ENCODE data around the gene MINDY4.

Gene MINDY4

DNA sequence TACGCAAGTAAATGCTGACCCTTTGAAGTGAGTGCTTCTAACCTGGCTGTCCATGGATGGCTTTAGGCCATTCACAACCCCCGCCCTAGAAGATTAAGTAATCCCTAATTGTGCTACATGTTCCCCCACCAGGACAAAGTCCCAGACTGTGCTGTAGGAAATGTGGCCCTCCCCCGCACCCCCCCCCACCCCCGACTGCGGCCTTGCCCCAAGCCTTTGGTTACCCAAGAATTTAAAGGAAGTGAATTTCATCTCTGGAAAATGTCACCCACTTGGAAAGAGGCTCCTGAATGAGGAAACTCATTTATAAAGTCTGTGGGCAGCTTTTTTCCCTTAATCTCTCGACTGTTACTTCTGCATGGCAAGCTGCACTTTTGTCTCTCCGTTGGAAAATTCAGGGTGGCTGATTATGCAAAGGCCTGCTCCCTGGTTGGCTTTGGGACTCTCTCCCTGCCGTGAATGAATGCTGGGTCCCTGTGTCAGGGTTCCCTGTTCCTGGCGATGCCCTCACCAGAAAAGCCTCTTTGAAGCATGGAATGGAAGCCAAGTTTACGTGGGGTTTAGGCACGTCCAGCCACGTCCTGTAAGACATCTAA lies 109.0 kb downstream of the MINDY4 start:
- H3K4me3 ChIP-seq (ENCODE audit: low read length), result no peak overlapping the region
- DNase-seq (ENCODE audit: low read depth, low spot score), result no peak

DNA sequence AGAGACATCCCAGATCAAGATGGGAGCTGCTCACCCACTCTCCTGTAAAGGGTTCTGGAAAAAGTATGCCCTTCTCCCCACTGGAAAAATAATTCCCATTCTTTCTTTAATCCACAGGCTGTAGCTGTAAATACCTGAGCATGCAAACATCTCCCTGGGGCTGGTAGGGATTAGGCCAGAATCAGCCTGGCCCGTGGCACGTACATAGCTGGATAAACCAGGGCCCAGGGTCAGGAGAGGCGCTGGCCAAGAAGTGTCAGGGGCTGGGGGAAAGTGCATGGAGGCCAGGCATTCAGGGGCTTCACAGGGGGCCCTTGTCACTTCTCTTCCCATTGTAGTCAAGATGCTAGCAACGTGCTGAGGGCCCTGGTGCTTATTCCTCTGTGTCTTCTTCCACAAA lies 109.7 kb downstream of the MINDY4 start:
- DNase-seq (ENCODE audit: low read depth, low spot score), result no peak
- H3K4me3 ChIP-seq (ENCODE audit: low read length), result no peak overlapping the region

DNA sequence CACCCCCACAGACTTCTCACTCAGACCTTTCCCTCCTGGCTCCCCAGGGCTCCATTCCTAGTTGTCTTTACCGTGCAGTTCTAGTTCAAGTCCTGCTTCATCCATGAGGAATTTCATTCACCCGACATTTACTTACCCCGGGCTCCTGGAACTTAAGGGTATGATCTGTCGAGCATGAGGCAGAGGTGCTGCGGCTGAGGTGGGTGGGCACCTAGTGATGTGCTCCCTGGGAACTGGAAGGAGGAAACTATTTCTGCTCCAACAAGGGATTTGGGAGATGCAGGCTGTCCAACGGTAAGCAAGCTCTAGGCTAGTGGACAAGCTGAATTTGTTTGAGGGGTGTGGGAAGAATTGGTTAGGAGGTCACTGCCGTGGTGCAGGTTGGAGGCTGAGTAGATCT lies 110.2 kb downstream of the MINDY4 start:
- no peak for DNase-seq (ENCODE audit: low read depth, low spot score)
- H3K4me3 ChIP-seq (ENCODE audit: low read length), result no peak overlapping the region

DNA sequence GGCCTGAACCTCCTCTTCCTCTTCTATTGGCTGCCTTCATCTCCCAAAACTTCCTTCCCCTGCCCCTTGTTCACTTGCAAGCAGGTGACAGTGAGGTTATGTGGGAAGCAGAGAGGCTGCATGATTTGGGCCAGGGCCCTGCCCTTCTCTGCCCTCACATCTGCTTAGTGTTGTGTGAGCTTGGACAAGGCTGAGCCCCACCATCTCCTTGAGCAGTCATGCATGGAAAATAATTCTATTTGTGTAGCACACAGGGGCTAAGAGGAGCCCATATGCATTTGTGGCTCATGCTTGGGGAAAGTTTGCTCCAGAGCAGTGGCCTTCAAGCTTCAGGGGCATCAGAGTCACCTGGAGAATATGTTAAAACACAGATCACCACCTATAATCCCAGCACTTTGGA lies 113.7 kb downstream of the MINDY4 start:
- DNase-seq (ENCODE audit: low read depth, low spot score), result no peak
- no peak overlapping the region for H3K4me3 ChIP-seq (ENCODE audit: low read length)

DNA sequence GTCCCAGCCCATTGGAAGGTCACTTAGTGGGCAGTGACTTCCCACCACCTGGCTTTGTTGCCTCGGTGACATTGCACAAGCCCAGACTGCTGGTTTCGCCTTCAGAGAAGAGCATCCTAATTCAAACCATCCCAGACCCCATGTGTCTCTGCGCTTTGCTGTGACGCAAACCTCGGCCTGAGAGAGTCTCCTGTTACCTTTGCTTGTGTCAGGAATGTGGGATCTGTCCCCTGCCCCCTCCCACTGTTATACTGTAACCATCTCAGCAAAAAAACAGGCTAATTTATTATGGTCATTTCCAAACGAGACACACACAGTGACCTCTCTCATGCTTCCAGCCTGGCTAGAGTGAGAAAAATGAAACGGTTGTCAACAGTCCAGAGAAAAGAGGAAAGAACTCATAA lies 115.4 kb downstream of the MINDY4 start:
- no peak overlapping the region for H3K4me3 ChIP-seq (ENCODE audit: low read length)
- no peak for DNase-seq (ENCODE audit: low read depth, low spot score)

DNA sequence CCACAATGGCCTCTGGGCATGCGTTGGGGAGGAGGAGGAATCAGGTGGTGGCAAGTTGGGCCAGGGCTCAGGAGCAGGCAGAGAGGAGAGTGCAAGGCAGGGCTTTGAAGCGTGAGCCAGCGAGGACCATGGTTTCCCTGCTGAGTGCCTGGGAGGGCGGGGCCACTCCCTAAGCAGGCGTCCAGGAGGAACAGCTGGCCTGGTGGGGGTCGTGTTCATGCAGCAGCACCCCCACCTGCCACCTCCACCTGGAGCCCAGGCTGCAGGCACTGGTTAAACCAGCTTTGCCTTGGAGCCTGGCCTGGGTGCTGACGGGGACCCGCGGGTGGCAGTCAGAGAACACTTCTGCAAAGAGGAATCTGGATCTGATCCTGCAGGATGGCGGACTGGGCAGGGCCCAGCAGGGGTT lies 116.3 kb downstream of the MINDY4 start:
- no peak for DNase-seq (ENCODE audit: low read depth, low spot score)
- no peak overlapping the region for H3K4me3 ChIP-seq (ENCODE audit: low read length)

DNA sequence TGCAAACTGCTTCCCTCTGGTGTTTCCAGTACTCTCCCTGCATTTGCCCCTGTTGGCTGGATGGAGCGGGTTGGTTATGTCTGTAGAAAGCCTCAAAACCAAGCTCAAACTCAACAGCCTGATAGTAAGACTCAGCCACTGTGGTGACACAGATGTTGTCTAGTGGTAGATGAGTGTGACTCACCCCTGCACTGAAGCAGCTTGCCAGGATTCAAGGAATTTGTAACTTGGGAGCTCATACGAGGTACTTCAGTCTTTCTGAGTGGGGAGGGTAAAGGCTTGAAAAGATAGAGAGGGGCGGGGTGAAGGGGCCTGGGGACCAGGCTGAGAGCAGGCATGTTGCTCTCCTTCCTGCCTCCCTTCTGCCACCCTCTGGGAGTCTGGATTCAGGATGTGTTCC lies 117.5 kb downstream of the MINDY4 start:
- DNase-seq (ENCODE audit: low read depth, low spot score), result no peak
- no peak overlapping the region for H3K4me3 ChIP-seq (ENCODE audit: low read length)

DNA sequence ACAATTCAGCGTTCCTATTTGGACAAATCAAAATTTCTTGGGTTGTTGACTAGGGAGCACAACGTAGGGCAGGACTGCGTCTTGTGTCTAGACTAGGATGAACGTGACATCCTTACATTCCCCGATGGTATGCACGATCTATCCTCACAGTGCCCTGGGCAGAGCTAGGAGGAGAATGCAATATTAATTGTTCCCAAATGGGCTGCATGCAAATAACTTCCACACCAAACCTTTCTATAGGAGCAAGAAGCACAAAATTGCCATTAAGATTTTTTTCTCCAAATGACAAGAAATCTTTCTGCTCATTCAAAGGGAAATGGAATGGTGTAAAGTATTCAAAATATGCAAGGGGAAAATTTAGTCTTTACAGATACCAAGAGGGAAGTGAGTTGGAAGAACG lies 119.0 kb downstream of the MINDY4 start:
- no peak overlapping the region for H3K4me3 ChIP-seq (ENCODE audit: low read length)
- DNase-seq (ENCODE audit: low read depth, low spot score), result no peak

DNA sequence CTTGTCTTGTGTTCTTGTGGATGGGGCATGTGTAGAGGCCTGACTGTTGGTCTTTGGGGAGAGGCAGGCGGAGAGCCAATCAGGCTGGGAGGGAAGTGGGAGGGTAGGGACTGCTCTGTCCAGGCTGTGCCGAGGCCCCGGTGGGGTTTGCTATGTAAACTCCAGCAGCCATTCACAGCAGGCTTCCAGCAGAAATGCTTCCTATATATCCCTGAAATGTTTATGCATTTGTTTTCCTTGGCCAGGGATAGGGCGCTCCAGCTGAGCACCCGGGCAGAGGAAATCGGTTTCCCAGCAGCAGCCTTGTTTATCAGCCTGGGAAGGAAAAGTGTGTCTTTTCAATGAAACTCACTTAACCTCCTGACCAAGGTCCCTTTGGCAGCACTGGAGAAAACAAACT lies 122.1 kb downstream of the MINDY4 start:
- DNase-seq (ENCODE audit: low read depth, low spot score), result no peak
- no peak overlapping the region for H3K4me3 ChIP-seq (ENCODE audit: low read length)

DNA sequence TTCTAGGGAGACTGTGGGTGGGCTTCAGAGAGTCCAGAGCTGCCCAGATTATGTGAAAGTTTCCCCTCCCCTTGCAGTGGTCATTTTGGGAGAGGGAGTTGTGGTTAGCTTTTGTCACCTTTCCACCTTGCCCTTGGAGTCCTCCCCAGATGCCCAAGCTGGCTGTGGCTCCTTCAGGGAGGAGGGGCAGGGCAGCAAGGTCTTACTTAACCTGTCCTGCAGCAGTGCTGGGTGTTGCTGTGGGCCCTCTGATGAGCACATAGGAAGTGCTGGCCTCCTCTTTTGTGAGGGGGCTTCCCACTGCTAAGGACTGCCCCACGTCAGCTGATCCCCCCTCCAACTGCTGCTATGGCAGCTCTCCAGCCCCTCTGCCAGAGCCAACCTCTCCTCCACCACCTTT lies 122.8 kb downstream of the MINDY4 start:
- no peak for DNase-seq (ENCODE audit: low read depth, low spot score)
- H3K4me3 ChIP-seq (ENCODE audit: low read length), result no peak overlapping the region

DNA sequence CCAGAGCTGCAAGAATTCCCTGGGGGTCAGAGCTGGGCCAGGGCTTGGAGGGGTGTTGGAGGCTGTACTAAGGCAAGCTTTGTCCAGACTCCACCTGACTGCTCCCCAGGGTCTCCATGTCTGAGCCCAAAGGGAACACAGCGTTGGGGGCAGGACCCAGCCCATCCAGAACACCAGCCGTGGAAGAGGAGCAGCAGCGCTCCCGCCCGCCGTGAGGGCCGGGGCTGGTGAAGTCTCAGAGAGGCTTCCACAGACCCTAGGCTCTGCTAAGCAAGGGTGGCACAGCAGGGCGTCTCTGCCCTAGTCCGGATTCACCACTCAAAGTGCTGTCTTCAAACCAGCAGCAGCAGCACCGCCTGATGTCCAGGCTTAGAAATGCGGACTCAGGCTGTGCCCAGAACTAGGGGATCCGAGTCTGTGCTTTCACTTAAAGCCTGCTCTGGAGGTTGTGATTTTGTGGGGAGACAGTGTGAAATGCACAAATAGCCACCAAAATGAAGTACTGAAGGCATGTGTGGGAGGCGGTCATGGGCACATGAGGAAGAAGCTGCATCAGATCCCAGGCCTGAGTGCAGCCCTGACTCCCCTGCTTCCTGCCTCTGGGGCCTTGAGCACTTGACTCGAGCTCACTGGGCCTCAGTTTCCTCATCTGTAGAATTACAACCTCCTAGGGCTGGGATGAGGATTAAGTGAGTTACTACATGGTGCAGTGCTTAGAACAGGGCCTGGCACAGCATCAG lies 123.8 kb downstream of the MINDY4 start:
- no peak for DNase-seq (ENCODE audit: low read depth, low spot score)
- no peak overlapping the region for H3K4me3 ChIP-seq (ENCODE audit: low read length)

DNA sequence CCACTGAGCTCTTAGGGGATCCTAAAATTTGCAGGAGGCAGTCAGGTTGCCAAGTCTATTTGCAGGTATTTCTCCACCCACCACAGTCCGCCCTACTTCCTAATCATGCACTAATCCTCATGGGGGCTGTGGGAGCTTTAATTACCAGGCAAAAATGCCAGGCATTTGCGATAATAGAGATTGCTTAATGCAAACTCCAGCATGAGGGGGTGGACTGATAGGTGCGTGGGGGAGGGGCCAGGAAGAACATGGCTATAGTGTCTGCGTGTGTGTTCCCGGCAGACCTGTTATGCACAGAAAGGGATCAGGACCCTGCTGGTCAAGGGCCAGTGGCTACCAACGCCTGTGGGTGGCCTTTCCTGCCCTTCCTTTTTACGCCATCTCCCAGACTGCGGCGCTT lies 124.8 kb downstream of the MINDY4 start:
- DNase-seq (ENCODE audit: low read depth, low spot score), result no peak
- no peak overlapping the region for H3K4me3 ChIP-seq (ENCODE audit: low read length)

DNA sequence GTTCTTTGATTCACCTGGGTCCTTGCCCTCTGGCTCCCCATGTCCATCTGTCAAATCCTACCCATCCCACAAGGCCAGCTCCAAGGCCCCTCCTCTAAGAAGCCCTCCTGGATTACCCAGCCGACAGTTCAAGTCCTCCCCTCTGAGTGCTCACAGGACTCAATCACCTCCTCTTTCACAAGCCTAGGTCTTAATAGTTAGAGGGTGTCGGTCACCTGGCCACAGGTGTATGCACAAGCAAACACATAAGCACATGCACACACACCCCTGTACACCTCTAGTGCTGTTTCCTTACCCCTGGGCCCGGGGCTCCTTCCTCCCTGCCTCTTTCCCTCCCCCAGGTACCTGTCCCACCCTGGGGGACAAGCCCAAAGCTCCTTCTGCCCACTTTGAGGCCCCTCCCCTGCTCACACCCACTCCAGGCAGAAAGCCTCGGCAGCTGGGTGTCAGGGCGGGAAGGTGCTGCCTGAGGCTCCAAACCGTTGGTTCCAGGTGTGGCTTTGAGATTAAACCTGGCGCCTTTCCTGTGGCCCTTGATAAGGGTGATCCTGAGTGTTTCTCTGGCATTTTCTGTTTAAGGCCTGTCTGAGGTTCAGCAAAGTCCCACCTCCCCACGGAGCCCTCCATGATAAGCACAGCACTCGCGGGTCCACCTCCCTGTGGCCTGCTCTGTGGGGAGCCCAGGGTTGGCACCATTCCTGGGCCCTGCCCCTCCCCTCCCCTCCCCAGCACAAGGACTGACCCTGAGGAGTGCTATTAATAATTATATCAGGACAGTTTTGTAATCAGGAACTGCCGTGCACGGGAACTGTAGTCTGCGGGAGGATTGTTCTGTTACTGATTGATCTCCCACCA lies 125.8 kb downstream of the MINDY4 start:
- no peak for DNase-seq (ENCODE audit: low read depth, low spot score)
- no peak overlapping the region for H3K4me3 ChIP-seq (ENCODE audit: low read length)

DNA sequence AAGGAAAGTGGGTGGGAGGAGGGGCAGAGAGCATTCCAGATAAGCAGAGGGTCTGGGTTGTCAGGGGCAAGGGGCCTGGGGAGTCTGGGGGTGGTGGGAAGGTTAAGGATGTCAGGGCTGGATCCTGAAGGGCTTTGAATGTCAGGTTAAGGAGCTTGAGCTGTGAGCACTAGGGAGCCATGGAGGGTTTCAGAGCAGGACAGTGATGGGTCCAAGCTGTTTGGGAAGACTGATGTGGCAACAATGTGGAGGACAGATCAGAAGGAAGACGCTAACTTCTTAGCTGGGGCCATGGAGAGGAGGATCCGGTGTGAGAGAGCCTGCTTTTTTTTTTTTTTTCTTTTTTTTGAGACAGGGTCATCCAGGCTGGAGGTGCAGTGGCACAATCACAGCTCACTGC lies 126.6 kb downstream of the MINDY4 start:
- DNase-seq (ENCODE audit: low read depth, low spot score), result no peak
- no peak overlapping the region for H3K4me3 ChIP-seq (ENCODE audit: low read length)

DNA sequence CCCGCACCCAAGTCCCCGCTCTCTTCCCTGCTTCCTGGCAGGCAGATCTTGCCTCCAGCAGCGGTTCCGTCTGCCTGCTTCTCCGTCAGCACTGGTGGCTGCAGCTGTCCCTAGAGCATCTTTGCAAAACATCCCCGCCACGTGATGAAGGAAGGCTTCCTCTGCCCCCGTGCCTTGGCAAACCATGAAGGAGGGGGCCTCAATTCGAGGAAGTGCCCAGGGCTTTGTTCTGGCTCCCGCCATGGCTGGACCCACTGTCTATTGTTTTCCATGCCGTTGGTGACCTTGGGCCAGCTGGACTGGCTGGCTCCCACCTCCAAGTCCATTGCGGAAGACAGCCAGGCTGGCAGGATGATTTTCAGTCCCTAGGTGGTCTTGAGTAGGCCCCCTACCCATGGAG lies 127.2 kb downstream of the MINDY4 start:
- H3K4me3 ChIP-seq (ENCODE audit: low read length), result no peak overlapping the region
- DNase-seq (ENCODE audit: low read depth, low spot score), result no peak

DNA sequence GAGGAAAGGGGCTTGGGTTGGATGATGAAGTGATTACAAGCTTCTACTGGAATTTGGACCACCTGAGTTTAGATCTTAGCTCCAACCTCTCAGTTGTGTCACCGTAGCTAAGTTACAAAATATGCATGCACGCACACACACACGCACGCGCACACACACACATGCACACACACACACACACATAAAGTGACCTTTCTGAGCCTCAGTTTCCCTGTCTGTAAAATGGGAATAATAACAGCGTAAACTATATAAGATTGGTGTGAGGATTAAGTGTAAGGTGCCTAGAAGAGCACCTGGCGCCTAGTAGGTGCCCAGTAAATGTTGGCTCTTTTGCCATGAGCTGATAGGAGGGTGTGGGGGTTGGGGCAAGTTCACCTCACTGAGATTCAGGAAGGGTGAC lies 127.8 kb downstream of the MINDY4 start:
- H3K4me3 ChIP-seq (ENCODE audit: low read length), result no peak overlapping the region
- DNase-seq (ENCODE audit: low read depth, low spot score), result no peak

DNA sequence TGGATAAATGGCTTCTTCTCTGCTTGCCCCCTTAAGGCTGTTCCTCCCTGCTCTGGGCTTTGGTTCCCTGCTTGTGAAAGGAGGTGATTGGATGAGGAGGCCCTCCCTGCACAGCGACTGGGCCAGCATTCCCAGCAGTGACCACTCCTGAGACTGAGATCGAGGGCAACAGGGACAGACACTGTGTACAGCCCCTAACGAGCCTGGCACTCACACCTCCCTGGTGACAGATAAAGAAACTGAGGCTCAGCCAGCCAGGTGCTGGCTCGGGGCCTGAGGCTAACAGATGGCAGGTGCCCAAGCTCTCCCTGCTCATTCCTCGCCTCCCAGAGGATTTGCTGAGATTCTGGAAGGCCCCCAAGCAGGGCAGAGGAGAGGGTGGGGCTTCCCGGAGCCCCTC lies 128.4 kb downstream of the MINDY4 start:
- no peak for DNase-seq (ENCODE audit: low read depth, low spot score)
- no peak overlapping the region for H3K4me3 ChIP-seq (ENCODE audit: low read length)

DNA sequence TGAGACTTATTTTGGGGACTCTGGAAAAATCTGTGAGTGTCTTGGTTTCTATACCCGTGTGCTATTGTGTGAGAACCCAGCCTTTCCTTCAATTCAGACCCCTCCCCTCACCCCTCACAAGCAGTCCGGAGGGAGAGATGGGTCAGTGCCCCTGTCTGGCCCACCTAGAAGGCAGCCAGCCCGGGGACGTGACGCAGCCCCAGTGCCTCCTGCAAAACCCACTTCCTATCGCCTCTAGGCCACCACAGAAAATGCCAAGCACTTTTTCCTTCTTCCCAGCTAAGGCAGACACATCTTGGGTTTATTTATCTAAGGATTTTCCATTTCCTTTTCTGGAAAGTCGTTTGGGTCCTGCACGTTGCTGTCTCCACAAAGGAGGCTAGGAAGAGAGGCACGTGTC lies 128.8 kb downstream of the MINDY4 start:
- no peak for DNase-seq (ENCODE audit: low read depth, low spot score)
- no peak overlapping the region for H3K4me3 ChIP-seq (ENCODE audit: low read length)

DNA sequence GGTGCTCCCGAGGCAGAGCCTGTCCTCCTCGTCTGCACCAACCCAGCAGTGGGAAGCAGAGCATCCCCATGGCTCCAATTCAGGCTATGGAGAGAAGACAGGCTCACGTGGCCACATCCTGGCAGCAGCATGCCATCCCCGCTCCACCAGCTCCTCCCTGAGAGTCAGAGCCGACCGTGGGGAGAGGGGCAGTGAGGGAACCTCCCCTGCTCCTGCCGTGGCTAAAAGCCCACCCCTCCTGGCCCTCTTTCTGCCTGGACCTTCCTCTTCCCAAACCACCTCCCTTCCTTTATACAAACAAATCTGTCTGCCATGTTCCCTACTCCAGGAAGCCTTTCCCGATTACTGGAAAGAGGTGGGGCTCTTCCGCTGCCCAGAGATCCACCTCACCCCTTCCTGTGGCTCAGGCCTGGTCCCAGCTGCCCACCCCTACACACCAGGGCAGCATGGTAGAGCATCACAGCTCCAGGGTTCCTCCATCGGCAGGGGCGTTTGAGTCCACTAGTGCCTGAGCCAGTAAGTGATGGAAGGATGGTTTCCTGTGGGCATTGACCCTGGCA lies 129.7 kb downstream of the MINDY4 start:
- no peak overlapping the region for H3K4me3 ChIP-seq (ENCODE audit: low read length)

DNA sequence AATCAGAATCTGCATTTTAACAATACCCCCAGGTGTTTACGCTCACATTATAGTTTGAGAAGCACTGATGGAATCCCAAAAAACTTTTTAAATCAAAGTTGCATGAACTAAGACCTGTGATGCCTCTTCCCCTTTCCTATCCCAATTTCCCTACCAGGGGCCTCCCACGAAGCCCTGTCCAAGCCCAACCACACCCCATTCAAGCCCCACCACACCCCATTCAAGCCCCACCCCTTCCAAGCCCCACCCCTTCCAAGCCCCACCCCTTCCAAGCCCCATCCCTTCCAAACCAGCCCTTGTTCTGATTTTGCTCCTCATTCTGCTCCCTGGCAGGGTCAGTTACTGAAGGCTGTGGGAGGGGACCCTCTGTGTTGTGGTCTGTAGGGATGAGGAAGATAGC lies 130.6 kb downstream of the MINDY4 start:
- DNase-seq (ENCODE audit: low read depth, low spot score), result no peak
- H3K4me3 ChIP-seq (ENCODE audit: low read length), result no peak overlapping the region

More for the DNA sequence above, 129.7 kb downstream of the MINDY4 start:
- no peak for DNase-seq (ENCODE audit: low read depth, low spot score)
